Amniotic epithelial cell (primary cell): ENCODE measurements around the gene RNASE7.

Source experiments
- DNase-seq: peaks from one replicate; pipeline ENCODE4 v3.0.0-alpha.2; 2010; ENCODE audit warnings: low read depth

Gene RNASE7

GRCh38 chr14:21068521-21069387, 26.6 kb downstream of the RNASE7 start:
- peak; percentile 39 for DNase-seq

GRCh38 chr14:21069388-21070082, 27.4 kb downstream of the RNASE7 start:
- no peak for DNase-seq

- no peak for DNase-seq
Observed at GRCh38 chr14:21070083-21070609, 28.0 kb downstream of the RNASE7 start, which contains the start of gene ARHGEF40. TSS of gene ARHGEF40 (plus strand) at chr14:21070304. CDS start at chr14:21070397, 93 bp downstream.

GRCh38 chr14:21070610-21071224, 28.6 kb downstream of the RNASE7 start:
- peak; percentile 41 for DNase-seq

- peak; percentile 92 for DNase-seq
Observed at GRCh38 chr14:21071225-21072030, 29.3 kb downstream of the RNASE7 start.

GRCh38 chr14:21072031-21072473, 29.9 kb downstream of the RNASE7 start:
- peak; percentile 61 for DNase-seq

- DNase-seq, result no peak
Observed at GRCh38 chr14:21072781-21073339, 30.7 kb downstream of the RNASE7 start.

- no peak for DNase-seq
Observed at GRCh38 chr14:21073921-21074320, 31.8 kb downstream of the RNASE7 start.

GRCh38 chr14:21074398-21075272, 32.5 kb downstream of the RNASE7 start:
- no peak for DNase-seq

- DNase-seq, result no peak
Observed at GRCh38 chr14:21075719-21076437, 33.7 kb downstream of the RNASE7 start.

- DNase-seq, result no peak
Observed at GRCh38 chr14:21077672-21078071, 35.5 kb downstream of the RNASE7 start.

GRCh38 chr14:21078287-21078686, 36.1 kb downstream of the RNASE7 start:
- no peak for DNase-seq

- DNase-seq, result no peak
Observed at GRCh38 chr14:21078726-21079125, 36.6 kb downstream of the RNASE7 start.

GRCh38 chr14:21081521-21082142, 39.5 kb downstream of the RNASE7 start:
- DNase-seq, result no peak

GRCh38 chr14:21083565-21084325, 41.6 kb downstream of the RNASE7 start:
- DNase-seq, result no peak

- no peak for DNase-seq
Observed at GRCh38 chr14:21084396-21084795, 42.2 kb downstream of the RNASE7 start.

GRCh38 chr14:21084998-21085853, 43.1 kb downstream of the RNASE7 start:
- peak; percentile 60 for DNase-seq
